Gastroesophageal sphincter (tissue), 3 donors: Measurements from ENCODE around the gene C19orf25.

ENCODE experiments used
- POLR2A ChIP-seq, 2 donors: fragments of 450-650 bp; IDR thresholded peaks; one replicate each; pipeline ENCODE4 v1.6.1; 2017; ENCODE audit warnings: antibody characterized with exemption in 2 of 2, mild to moderate bottlenecking in 2 of 2, moderate library complexity in 1 of 2
- POLR2AphosphoS5 ChIP-seq: sonication (generic); formaldehyde crosslinking; IDR thresholded peaks from one replicate; pipeline ENCODE4 v1.6.1; 2017; ENCODE audit warnings: antibody characterized with exemption
- TF ChIP-seq, protein P1 (sequence below), 4 experiments: fragments of 200-600 bp in 2 of 4; fragments of 450-650 bp in 2 of 4; sonication (generic) in 1 of 4; IDR thresholded peaks; one replicate each; pipeline ENCODE4 v1.5.1; 2017 to 2019; ENCODE audit warnings: antibody characterized with exemption in 4 of 4, mild to moderate bottlenecking in 2 of 4, moderate library complexity in 2 of 4

GRCh38 chr19:1527650-1528309 lies 48.8 kb upstream of the C19orf25 start:
- TF ChIP-seq, protein P1, sequence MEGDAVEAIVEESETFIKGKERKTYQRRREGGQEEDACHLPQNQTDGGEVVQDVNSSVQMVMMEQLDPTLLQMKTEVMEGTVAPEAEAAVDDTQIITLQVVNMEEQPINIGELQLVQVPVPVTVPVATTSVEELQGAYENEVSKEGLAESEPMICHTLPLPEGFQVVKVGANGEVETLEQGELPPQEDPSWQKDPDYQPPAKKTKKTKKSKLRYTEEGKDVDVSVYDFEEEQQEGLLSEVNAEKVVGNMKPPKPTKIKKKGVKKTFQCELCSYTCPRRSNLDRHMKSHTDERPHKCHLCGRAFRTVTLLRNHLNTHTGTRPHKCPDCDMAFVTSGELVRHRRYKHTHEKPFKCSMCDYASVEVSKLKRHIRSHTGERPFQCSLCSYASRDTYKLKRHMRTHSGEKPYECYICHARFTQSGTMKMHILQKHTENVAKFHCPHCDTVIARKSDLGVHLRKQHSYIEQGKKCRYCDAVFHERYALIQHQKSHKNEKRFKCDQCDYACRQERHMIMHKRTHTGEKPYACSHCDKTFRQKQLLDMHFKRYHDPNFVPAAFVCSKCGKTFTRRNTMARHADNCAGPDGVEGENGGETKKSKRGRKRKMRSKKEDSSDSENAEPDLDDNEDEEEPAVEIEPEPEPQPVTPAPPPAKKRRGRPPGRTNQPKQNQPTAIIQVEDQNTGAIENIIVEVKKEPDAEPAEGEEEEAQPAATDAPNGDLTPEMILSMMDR (IDR thresholded peaks at IDR 0.05) = no peak
- TF ChIP-seq POLR2AphosphoS5 (no peak), POLR2A (IDR thresholded peaks at IDR 0.05) (no peak)
